Vagina (tissue), 2 donors: ENCODE measurements around the gene IRF8.

ENCODE experiments used
- POLR2AphosphoS5 ChIP-seq, 2 donors: sonication (generic); formaldehyde crosslinking; IDR thresholded peaks; one replicate each; pipeline ENCODE4 v1.9.0; 2017; ENCODE audit warnings: antibody characterized with exemption in 2 of 2, mild to moderate bottlenecking in 2 of 2, low read depth in 1 of 2; ENCODE audit not compliant: insufficient read depth in 1 of 2
- TF ChIP-seq, protein P1 (sequence below), 3 experiments: fragments of 450-650 bp in 2 of 3; fragments of 200-600 bp in 1 of 3; sonication (generic) in 1 of 3; IDR thresholded peaks; one replicate each; pipeline ENCODE4 v1.5.1; 2017 to 2019; ENCODE audit warnings: antibody characterized with exemption in 3 of 3, mild to moderate bottlenecking in 2 of 3, moderate library complexity in 2 of 3

DNA sequence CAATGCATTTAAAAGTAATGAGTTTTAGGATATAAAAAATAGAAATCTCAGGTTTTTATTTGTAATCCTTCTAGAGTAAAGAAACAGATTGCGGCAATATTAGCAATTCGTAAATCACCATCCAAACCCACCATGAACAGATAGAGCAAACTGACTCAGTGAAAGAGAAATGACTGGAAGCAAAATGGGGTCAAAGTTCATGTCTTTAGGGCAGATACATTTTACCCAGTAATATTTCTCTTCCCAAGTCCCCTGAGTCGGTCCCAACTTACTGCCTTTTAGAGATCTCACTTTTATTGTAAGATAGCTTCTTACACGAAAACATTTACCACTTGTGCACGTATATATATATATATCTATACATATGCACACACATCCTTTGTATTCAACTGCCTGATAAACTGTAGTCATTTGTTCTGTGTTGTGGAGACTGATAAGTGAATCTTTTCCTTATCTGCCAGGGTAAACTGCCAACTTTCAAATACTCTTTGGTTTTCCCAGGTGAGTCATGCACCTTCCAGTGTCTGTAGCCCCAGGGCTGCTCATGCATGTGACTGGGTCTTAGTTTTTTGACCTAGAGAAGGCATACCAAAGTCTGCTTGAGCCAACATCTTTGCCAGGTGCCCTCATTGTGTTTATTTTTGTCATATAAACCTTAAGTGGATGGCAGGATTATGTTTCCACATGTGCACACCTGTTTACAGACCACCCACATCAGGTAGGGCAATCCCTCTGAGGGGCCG is 7.8 kb upstream of the IRF8 start:
- TF ChIP-seq, protein P1, sequence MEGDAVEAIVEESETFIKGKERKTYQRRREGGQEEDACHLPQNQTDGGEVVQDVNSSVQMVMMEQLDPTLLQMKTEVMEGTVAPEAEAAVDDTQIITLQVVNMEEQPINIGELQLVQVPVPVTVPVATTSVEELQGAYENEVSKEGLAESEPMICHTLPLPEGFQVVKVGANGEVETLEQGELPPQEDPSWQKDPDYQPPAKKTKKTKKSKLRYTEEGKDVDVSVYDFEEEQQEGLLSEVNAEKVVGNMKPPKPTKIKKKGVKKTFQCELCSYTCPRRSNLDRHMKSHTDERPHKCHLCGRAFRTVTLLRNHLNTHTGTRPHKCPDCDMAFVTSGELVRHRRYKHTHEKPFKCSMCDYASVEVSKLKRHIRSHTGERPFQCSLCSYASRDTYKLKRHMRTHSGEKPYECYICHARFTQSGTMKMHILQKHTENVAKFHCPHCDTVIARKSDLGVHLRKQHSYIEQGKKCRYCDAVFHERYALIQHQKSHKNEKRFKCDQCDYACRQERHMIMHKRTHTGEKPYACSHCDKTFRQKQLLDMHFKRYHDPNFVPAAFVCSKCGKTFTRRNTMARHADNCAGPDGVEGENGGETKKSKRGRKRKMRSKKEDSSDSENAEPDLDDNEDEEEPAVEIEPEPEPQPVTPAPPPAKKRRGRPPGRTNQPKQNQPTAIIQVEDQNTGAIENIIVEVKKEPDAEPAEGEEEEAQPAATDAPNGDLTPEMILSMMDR (IDR thresholded peaks at IDR 0.05): no peak
- no peak for TF ChIP-seq POLR2AphosphoS5 (IDR thresholded peaks at IDR 0.05; ENCODE audit: insufficient read depth in 1 of 2, low read depth in 1 of 2)
